GM20000 (cell line): ENCODE data around the gene NLRX1.

ENCODE experiments used
- DNase-seq: peaks from one replicate; pipeline ENCODE4 v3.0.0; 2012; ENCODE audit warnings: low spot score
- CTCF ChIP-seq: IDR thresholded peaks from 2 replicates; pipeline ENCODE4 v1.5.1; 2012; ENCODE audit warnings: mild to moderate bottlenecking, control low read depth; ENCODE audit errors: extremely low read depth, missing control alignments

Gene NLRX1

GRCh38 chr11:119205574-119206510 is 37.3 kb downstream of the NLRX1 start, which contains the start of gene CBL:
CBL (plus strand) TSS chr11:119206339; CDS start chr11:119206418, 79 bp downstream.
- peak; percentile 97 for DNase-seq
- peak; percentile 65 for TF ChIP-seq CTCF

- peak; percentile 86 for DNase-seq
These were observed 38.2 kb downstream of the NLRX1 start for GRCh38 chr11:119206511-119207414.

GRCh38 chr11:119207415-119207960 is 39.0 kb downstream of the NLRX1 start:
- TF ChIP-seq CTCF: no peak
- no peak for DNase-seq

More at GRCh38 chr11:119206511-119207414, 38.2 kb downstream of the NLRX1 start:
- no peak for TF ChIP-seq CTCF

DNA sequence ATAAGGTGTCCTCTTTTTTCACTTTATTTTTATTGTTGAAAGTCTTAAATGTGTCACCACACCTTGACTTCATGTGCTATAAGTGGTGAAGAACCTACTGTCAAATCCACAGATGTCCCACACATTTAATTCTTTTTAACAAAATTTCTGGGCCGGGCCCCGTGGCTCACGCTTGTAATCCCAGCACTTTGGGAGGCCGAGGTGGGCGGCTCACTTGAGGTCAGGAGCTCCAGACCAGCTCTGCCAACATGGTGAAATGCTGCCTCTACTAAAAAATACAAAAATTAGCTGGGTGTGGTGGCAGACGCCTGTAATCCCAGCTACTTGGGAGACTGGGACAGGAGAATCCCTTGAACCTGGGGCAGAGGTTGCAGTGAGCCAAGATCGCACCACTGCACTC is 40.7 kb downstream of the NLRX1 start:
- TF ChIP-seq CTCF: no peak
- no peak for DNase-seq

DNA sequence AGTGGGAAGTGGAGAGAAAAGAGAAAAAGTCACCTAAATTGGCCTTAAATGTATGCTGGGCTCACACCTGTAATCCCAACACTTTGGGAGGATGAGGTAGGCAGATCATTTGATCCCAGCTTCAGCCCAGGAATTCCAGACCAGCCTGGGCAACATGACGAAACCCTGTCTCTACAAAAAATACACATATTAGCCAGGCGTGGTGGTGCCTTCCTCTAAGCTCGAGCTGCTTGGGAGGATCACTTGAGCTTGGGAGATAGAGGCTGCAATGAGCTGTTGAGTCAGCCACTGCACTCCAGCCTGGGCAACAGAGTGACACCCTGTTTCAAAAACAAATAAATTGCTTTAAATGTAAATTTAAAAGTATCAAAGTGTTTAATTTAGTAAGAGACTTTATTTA is 41.5 kb downstream of the NLRX1 start:
- no peak for TF ChIP-seq CTCF
- no peak for DNase-seq

DNA sequence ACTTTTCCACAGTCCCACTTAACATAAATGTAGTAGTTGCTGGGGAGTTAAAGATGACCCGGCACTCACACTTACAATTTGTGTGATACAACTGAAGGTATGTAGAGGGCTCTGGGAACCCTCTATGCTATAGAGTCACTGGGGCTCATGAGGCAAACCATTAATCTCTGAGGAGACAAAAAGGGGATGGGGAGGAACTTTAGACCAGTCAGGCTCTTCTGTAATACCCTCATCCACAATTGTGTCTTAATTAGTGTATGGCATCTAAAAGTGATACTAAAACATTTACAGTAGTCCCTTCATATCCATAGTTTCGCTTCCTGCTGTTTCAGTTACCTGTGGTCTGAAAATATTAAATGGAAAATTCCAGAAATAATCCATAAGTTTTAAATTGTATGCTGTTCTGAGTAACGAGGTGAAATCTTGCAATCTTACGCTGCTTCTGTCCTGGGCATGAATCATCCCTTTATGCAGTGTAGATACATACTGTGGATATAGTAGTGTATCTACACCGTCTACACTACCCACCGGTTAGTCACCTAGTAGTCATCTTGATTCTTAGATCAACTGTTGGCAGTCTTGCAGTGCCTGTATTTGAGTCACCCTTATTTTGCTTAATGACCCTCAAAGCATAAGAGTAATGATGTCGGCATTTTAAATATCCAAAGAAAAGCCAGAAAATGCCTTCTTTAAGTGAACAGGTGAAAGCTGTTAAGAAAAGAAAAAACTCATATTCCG is 49.8 kb downstream of the NLRX1 start:
- TF ChIP-seq CTCF: no peak
- DNase-seq: no peak
